Upper lobe of right lung (tissue), 1 donor: ENCODE data around the gene TEX48. TPM values are rescaled to one million over a fixed set of nuclear protein-coding genes. Genes with fewer than 3 reads are reported as not detected.

Experiments used
- ATAC-seq: fragments of 200-7000 bp; cut with Tn5 transposase; one replicate; pipeline ENCODE4 v1.9.1; 2020; ENCODE audit warnings: mild to moderate bottlenecking, moderate library complexity
- DNase-seq: peaks from one replicate; pipeline ENCODE4 v3.0.0-alpha.2; 2020
- H3K27ac ChIP-seq: fragments of 200-600 bp; one replicate; pipeline ENCODE4 v1.8.0; 2022
- H3K27me3 ChIP-seq: fragments of 200-600 bp; one replicate; pipeline ENCODE4 v1.8.0; 2022; ENCODE audit warnings: mild to moderate bottlenecking
- H3K36me3 ChIP-seq: fragments of 200-600 bp; one replicate; pipeline ENCODE4 v1.8.0; 2022
- H3K4me1 ChIP-seq: fragments of 200-600 bp; one replicate; pipeline ENCODE4 v1.8.0; 2022
- H3K4me3 ChIP-seq: fragments of 200-600 bp; one replicate; pipeline ENCODE4 v1.8.0; 2022; ENCODE audit warnings: mild to moderate bottlenecking
- H3K9me3 ChIP-seq: fragments of 200-600 bp; one replicate; pipeline ENCODE4 v1.8.0; 2022
- CTCF ChIP-seq: fragments of 200-600 bp; IDR thresholded peaks from one replicate; pipeline ENCODE4 v1.8.0; 2022; ENCODE audit warnings: antibody characterized with exemption
- intact Hi-C: fragments of 100-400 bp; cut with DNase I; formaldehyde crosslinking; loops from one replicate; pipeline ENCODE4 v1.11.0; 2022
- total RNA-seq: library from RNA; stranded (reverse); fragmentation: NEBNext Ultra II Directional; extraction: Animal tissue kit (Norgen Biotek cat#: 25700); gene quantifications from one replicate; pipeline ENCODE4 v1.2.1, GENCODE V29; 2021
- donor health status: DM: no; HTN: yes; CAD: no; lungs with severe emphysema.

TEX48 gene
- total RNA-seq, 1 donor from 2014 or later, result not detected

GRCh38 chr9:114688909-114689610, 7.1 kb upstream of the TEX48 start:
- intact Hi-C loops, result no loop called here
- H3K27me3 ChIP-seq, result no peaks in the 10 kb centered on the region
- no peaks in the 10 kb centered on the region for H3K4me1 ChIP-seq
- no peak overlapping the region for H3K4me3 ChIP-seq
- DNase-seq, result no peak
- no peaks in the 10 kb centered on the region for H3K36me3 ChIP-seq
- H3K9me3 ChIP-seq, result no peaks in the 10 kb centered on the region
- no peak for TF ChIP-seq CTCF
- no peak overlapping the region for H3K27ac ChIP-seq
- no peak for ATAC-seq

DNA sequence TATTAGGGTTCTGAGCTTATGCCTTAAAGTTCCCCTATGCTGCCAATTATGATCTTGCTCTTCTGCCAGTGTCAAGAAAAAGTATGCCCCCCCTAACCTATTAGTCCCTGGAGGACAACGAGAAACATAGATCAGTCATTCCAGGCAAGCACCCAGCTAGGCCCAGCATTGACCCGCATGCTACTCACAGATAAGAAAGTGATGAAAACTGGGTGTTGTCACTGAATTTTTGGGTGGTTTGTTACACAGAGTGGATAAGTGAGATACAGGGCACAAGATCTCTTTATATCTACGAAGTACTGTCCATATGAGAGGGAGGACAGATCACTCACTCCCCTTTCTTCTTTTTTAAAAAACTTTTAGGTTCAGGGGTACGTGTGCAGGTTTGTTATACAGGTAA, 6.4 kb upstream of the TEX48 start:
- intact Hi-C loops, result no loop called here
- no peaks in the 10 kb centered on the region for H3K4me1 ChIP-seq

GRCh38 chr9:114687034-114687433, 5.0 kb upstream of the TEX48 start:
- H3K9me3 ChIP-seq, result no peaks in the 10 kb centered on the region
- intact Hi-C loops, result no loop called here
- no peaks in the 10 kb centered on the region for H3K4me1 ChIP-seq
- ATAC-seq, result no peak
- H3K27me3 ChIP-seq, result no peaks in the 10 kb centered on the region
- no peak overlapping the region for H3K27ac ChIP-seq
- H3K36me3 ChIP-seq, result no peaks in the 10 kb centered on the region
- no peak for DNase-seq
- H3K4me3 ChIP-seq, result no peak overlapping the region
- no peak for TF ChIP-seq CTCF

More for the DNA sequence above, 6.4 kb upstream of the TEX48 start:
- Histone ChIP-seq H3K4me3 (no peak overlapping the region), H3K9me3 (no peaks in the 10 kb centered on the region), H3K27me3 (no peaks in the 10 kb centered on the region), H3K27ac (no peak overlapping the region), H3K36me3 (no peaks in the 10 kb centered on the region)
- DNase-seq, result no peak
- no peak for TF ChIP-seq CTCF
- ATAC-seq, result no peak

- Histone ChIP-seq H3K36me3 (no peaks in the 10 kb centered on the region), H3K27me3 (no peaks in the 10 kb centered on the region), H3K9me3 (no peaks in the 10 kb centered on the region), H3K27ac (no peak overlapping the region), H3K4me1 (no peaks in the 10 kb centered on the region), H3K4me3 (no peak overlapping the region)
- DNase-seq (no peak), ATAC-seq (no peak)
- no peak for TF ChIP-seq CTCF
- intact Hi-C loops, result no loop called here
Measured at GRCh38 chr9:114685951-114686350, 4.0 kb upstream of the TEX48 start.

DNA sequence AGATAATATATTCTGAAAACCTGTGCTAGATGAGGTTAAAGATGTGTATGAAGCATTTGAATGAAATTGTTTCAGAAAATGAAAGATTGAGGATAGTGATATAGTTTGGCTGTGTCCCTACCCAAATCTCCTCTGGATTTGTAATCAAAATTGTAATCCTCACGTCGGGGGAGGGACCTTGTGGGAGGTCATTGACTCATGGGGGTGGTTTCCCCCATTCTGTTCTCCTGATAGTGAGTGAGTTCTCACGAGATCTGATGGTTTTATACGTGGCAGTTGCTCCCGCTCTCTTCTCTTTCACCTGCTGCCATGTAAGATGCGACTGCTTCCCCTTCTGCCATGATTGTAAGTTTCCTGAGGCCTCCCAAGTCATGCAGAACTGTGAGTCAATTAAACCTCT, 2.0 kb upstream of the TEX48 start:
- no peak for TF ChIP-seq CTCF
- Histone ChIP-seq H3K27ac (no peak overlapping the region), H3K36me3 (no peaks in the 10 kb centered on the region), H3K4me1 (no peaks in the 10 kb centered on the region), H3K9me3 (no peaks in the 10 kb centered on the region), H3K27me3 (no peaks in the 10 kb centered on the region), H3K4me3 (no peak overlapping the region)
- intact Hi-C loops, result no loop called here
- ATAC-seq (no peak), DNase-seq (no peak)

DNA sequence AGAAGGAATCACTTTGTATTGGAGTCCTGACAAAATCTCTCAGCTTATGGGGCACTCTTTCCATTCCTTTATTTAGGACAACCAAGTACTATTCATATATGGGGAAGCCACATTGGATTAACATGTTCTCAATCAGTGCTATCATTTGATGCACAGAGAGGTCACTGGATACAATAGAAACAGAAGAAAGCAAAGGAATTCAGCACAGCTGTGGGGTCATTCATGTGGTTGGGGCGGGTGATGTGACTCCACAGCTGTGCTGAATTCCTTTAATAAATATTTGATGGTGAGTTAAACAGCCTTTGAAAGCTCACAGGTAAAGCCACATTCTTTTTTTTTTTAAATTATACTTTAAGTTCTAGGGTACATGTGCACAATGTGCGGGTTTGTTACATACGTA, 854 bp upstream of the TEX48 start:
- ATAC-seq, result no peak
- no peaks in the 10 kb centered on the region for H3K36me3 ChIP-seq
- DNase-seq, result no peak
- no peak for TF ChIP-seq CTCF
- H3K27me3 ChIP-seq, result no peaks in the 10 kb centered on the region
- H3K4me3 ChIP-seq, result no peak overlapping the region
- no peaks in the 10 kb centered on the region for H3K4me1 ChIP-seq
- H3K9me3 ChIP-seq, result no peaks in the 10 kb centered on the region
- no peak overlapping the region for H3K27ac ChIP-seq
- intact Hi-C loops, result no loop called here
